ENCODE data around the gene CYP46A1. TPM values are rescaled to one million over a fixed set of nuclear protein-coding genes. Genes with fewer than 3 reads are reported as not detected.

Gene CYP46A1
- total RNA-seq, 1 experiment from 2014 or later = 0.59 TPM

DNA sequence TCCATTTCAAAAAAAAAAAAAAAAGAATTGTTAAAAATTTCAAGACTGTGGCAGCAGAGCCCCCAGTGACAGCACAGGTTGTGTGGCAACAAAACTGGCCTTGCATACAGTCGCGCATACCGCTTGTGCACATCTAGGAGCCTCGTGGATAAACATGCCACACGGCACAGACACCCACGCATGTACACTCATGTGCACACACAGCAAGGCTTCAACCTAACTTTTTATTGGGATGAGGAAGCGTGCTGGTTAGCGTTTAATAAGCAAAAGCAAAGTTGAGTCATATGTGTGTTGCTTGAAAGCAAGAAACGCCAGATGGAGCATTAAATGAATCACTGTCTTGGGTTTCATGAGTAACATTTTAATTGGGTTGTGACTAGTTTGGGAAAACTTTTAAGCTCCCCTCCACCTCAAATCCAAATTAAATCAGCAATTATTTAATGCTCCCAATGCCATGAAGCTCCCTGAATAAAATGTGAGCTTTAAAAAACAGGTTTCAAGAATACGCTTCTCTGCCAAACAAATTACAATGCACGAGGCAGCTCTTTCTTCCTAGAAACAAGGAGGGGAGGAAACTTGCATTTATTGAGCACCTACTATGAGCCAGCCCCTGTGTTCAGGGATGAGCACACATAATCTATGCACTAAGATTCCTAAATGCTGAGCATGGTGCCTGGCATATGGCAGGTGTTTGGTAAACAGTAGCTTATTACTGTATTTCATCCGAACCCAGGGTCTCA is 73.4 kb downstream of the CYP46A1 start:
- no peak overlapping the region for H4K5ac ChIP-seq (ENCODE audit: insufficient read length, low read depth, low read length)
- no peaks in the 10 kb centered on the region for H3K79me1 ChIP-seq (ENCODE audit: insufficient read depth, low read depth, low read length, poor library complexity, severe bottlenecking)
- no peaks in the 10 kb centered on the region for H3K79me2 ChIP-seq (ENCODE audit: insufficient read depth, low read length)
- no peak overlapping the region for H3K4ac ChIP-seq (ENCODE audit: low read depth, low read length)
- H4K20me1 ChIP-seq (ENCODE audit: control insufficient read depth, insufficient read depth, insufficient read length) = no peaks in the 10 kb centered on the region
- TF ChIP-seq CTCF (conservative IDR thresholded peaks at IDR 0.05) = no peak
- H3K4me3 Mint-ChIP-seq = no peak overlapping the region
- H3K27ac ChIP-seq (ENCODE audit: insufficient read length, low read depth, low read length) = no peak overlapping the region
- no peak overlapping the region for H2BK20ac ChIP-seq (ENCODE audit: low read depth, low read length, poor library complexity, severe bottlenecking)
- DNase-seq = no peak
- H3K9me3 ChIP-seq (ENCODE audit: control insufficient read depth, low read depth, low read length) = no peaks in the 10 kb centered on the region
- H3T11ph ChIP-seq (ENCODE audit: low read length) = no peak overlapping the region
- H3K23me2 ChIP-seq (ENCODE audit: insufficient read length, low read depth, low read length, poor library complexity, severe bottlenecking) = no peaks in the 10 kb centered on the region
- H3K4me2 ChIP-seq (ENCODE audit: insufficient read depth, insufficient read length, low read length) = no peak overlapping the region
- H4K8ac ChIP-seq (replicated peaks; ENCODE audit: insufficient read length, low read depth, low read length) = no peak overlapping the region
- no peak overlapping the region for H3K56ac ChIP-seq (ENCODE audit: insufficient read length, low read depth, low read length)
- no peak overlapping the region for H2BK120ac ChIP-seq (ENCODE audit: low read depth, low read length, poor library complexity, severe bottlenecking)
- no peak overlapping the region for H4K91ac ChIP-seq (ENCODE audit: insufficient read length, low read depth, low read length)
- no peaks in the 10 kb centered on the region for H3K9me3 Mint-ChIP-seq
- no peak overlapping the region for H3K18ac ChIP-seq (ENCODE audit: insufficient read length, low read depth, low read length)
- H3K4me1 Mint-ChIP-seq = peaks cover 34 to 36% of the 10 kb centered on the region in 2 experiments
- H3K27ac Mint-ChIP-seq = no peak overlapping the region
- H3K9ac ChIP-seq (ENCODE audit: extremely low read depth, insufficient read length, low read length) = no peak overlapping the region
- peaks cover 7% of the 10 kb centered on the region; the same call in 1 of the 2 replicates for H3K4me1 ChIP-seq (ENCODE audit: insufficient read depth, low read length)
- no CpG with 5 or more reads among the region's 12 CpGs for WGBS (ENCODE audit: extremely low coverage, insufficient read length, low lambda C conversion rate)
- no peak overlapping the region for H2AFZ ChIP-seq (ENCODE audit: low read length)
- H2BK5ac ChIP-seq (ENCODE audit: insufficient read length, low read length) = no peak overlapping the region
- no peak overlapping the region for H2BK12ac ChIP-seq (ENCODE audit: insufficient read length, low read depth, low read length)
- no peaks in the 10 kb centered on the region for H3K27me3 ChIP-seq (ENCODE audit: insufficient read depth, low read length)
- H3K36me3 Mint-ChIP-seq (ENCODE audit: insufficient read depth in 1 of 3, low read depth in 3 of 3) = no peaks in the 10 kb centered on the region
- no peak overlapping the region for H2AK5ac ChIP-seq (ENCODE audit: insufficient read length, low read length)
- peaks cover 5% of the 10 kb centered on the region for H3K27me3 Mint-ChIP-seq (ENCODE audit: low read depth)
- no peak overlapping the region for H2BK15ac ChIP-seq (ENCODE audit: low read depth, low read length)
- H3K14ac ChIP-seq (ENCODE audit: insufficient read depth, low read length) = no peak overlapping the region
- H3K23ac ChIP-seq (ENCODE audit: insufficient read length, low read depth, low read length) = no peak overlapping the region

Measured in H9 (cell line).